Body of pancreas (tissue), 4 donors: ENCODE results near the gene SPOP. TPM values are rescaled to one million over a fixed set of nuclear protein-coding genes. Genes with fewer than 3 reads are reported as not detected.
"Not testable (repeated sequence)": the region's sequence is repeated elsewhere in the genome, so short reads cannot be mapped to it uniquely, and the experiment has no call there.

Experiments
- ATAC-seq: fragments of 150-250 bp; one replicate; pipeline ENCODE4 v1.9.1; 2016
- DNase-seq, 4 donors: peaks; one replicate each; pipeline ENCODE4 v3.0.0-alpha.2; 2019
- H3K27ac ChIP-seq, 4 donors: fragments of 200-600 bp; sonication (generic); 1 replicate in 3 of 4; 2 replicates in 1 of 4; pipeline versions ENCODE4 v1.5.1 to v1.6.1; 2016 to 2019; ENCODE audit warnings: mild to moderate bottlenecking in 1 of 4, mixed read lengths in 1 of 4, moderate library complexity in 1 of 4
- H3K27me3 ChIP-seq, 2 donors: fragments of 200-600 bp; sonication (generic); one replicate each; pipeline ENCODE4 v1.6.0; 2016; ENCODE audit warnings: mild to moderate bottlenecking in 1 of 2
- H3K36me3 ChIP-seq, 2 donors: fragments of 200-600 bp; sonication (generic); replicated peaks in 1 of 2; 2 replicates each; pipeline ENCODE4 v1.5.1; 2016; ENCODE audit warnings: low read depth in 2 of 2; ENCODE audit not compliant: insufficient read depth in 1 of 2
- H3K4me1 ChIP-seq: fragments of 200-600 bp; sonication (generic); one replicate; pipeline ENCODE4 v1.6.0; 2016
- H3K4me3 ChIP-seq, 2 donors: fragments of 200-600 bp; sonication (generic); 1 replicate in 1 of 2; 2 replicates in 1 of 2; pipeline ENCODE4 v1.5.1; 2016 to 2019
- H3K9me3 ChIP-seq, 3 donors: fragments of 200-600 bp; sonication (generic); 1 replicate in 2 of 3; 2 replicates in 1 of 3; pipeline ENCODE4 v1.5.1; 2016
- CTCF ChIP-seq, 7 experiments: fragments of 450-650 bp in 4 of 7; fragments of 200-600 bp in 3 of 7; sonication (generic) in 3 of 7; IDR thresholded peaks; one replicate each; pipeline ENCODE4 v1.5.1; 2016 to 2019; ENCODE audit warnings: antibody characterized with exemption in 7 of 7
- POLR2A ChIP-seq, 3 donors: fragments of 450-650 bp; IDR thresholded peaks; one replicate each; pipeline ENCODE4 v1.6.1; 2016; ENCODE audit warnings: antibody characterized with exemption in 3 of 3, mild to moderate bottlenecking in 2 of 3
- WGBS, 2 donors: methylation state at CpG; one replicate each; pipeline ENCODE4 v1.1.5; 2017; 5-methylcytosine and 5-hydroxymethylcytosine counted together
- intact Hi-C: fragments of 100-400 bp; cut with DNase I; formaldehyde crosslinking; loops from one replicate; pipeline ENCODE4 v1.15.1; 2023
- total RNA-seq, 2 donors: library from RNA; depleted of rRNA; stranded (reverse); fragments of >200 nt; gene quantifications; one replicate each; pipeline ENCODE4 v1.1.0, GENCODE V29; 2016

Gene SPOP
- total RNA-seq, 2 donors from 2014 or later = 42.3 to 57.4 TPM

- intact Hi-C loops = loop anchor here (5.0 to 10.0 kb wide), 2 partner anchors 132 to 434 kb away; no protein-coding TSS in a partner anchor
- peaks cover 0 to 6% of the 10 kb centered on the region in 2 donors for H3K27me3 ChIP-seq
- WGBS, 2 donors = 54 to 55% methylated on average over 5 to 11 of the region's 11 CpGs
- peaks cover 36% of the 10 kb centered on the region for H3K4me1 ChIP-seq
- no peak overlapping the region for H3K4me3 ChIP-seq
- ATAC-seq = no peak
- no peak for DNase-seq
- no peaks in the 10 kb centered on the region for H3K9me3 ChIP-seq
- no peak for TF ChIP-seq CTCF (IDR thresholded peaks at IDR 0.05)
- TF ChIP-seq POLR2A (IDR thresholded peaks at IDR 0.05) = no peak
- H3K36me3 ChIP-seq = no peaks in the 10 kb centered on the region
- peak overlapping the region in 1 of 4 donors; percentile 52 for H3K27ac ChIP-seq
Measured at GRCh38 chr17:49570540-49571242, 107.2 kb downstream of the SPOP start.

GRCh38 chr17:49568695-49569047 lies 109.2 kb downstream of the SPOP start:
- DNase-seq, ATAC-seq, intact Hi-C loops, H3K9me3 ChIP-seq, H3K27me3 ChIP-seq, H3K4me3 ChIP-seq, H3K27ac ChIP-seq, H3K36me3 ChIP-seq: not testable (repeated sequence)
- WGBS, 2 donors = 67 to 70% methylated on average over 7 of the region's 7 CpGs
- H3K4me1 ChIP-seq = peaks cover 33% of the 10 kb centered on the region

GRCh38 chr17:49567871-49568694 lies 109.8 kb downstream of the SPOP start:
- TF ChIP-seq POLR2A (IDR thresholded peaks at IDR 0.05) = peak in 1 of 3 donors; percentile 21
- peak; percentile 81 to 99 (median 97) for TF ChIP-seq CTCF (IDR thresholded peaks at IDR 0.05)
- no peaks in the 10 kb centered on the region for H3K9me3 ChIP-seq
- H3K36me3 ChIP-seq = no peaks in the 10 kb centered on the region
- peak overlapping the region in 3 of 4 donors; percentile 49 to 63 (median 63) for H3K27ac ChIP-seq
- peak overlapping the region in 1 of 2 donors; percentile 6 for H3K4me3 ChIP-seq
- WGBS, 2 donors = 8 to 10% methylated on average over 18 to 42 of the region's 42 CpGs
- peaks cover 33% of the 10 kb centered on the region for H3K4me1 ChIP-seq
- intact Hi-C loops = no loop called here
- ATAC-seq (peak; percentile 78), DNase-seq (peak; percentile 89 to 94 (median 92))
- H3K27me3 ChIP-seq = no peaks in the 10 kb centered on the region

- no peak for ATAC-seq
- intact Hi-C loops = no loop called here
- H3K27me3 ChIP-seq = no peaks in the 10 kb centered on the region
- no peak for DNase-seq
- H3K27ac ChIP-seq = peak overlapping the region in 1 of 4 donors; percentile 63
- no peaks in the 10 kb centered on the region for H3K9me3 ChIP-seq
- H3K4me1 ChIP-seq = peaks cover 33% of the 10 kb centered on the region
- TF ChIP-seq CTCF (IDR thresholded peaks at IDR 0.05) = no peak
- no peak for TF ChIP-seq POLR2A (IDR thresholded peaks at IDR 0.05)
- 61 to 67% methylated on average over 7 to 9 of the region's 9 CpGs for WGBS, 2 donors
- H3K36me3 ChIP-seq = no peaks in the 10 kb centered on the region
- no peak overlapping the region for H3K4me3 ChIP-seq
Measured at GRCh38 chr17:49567104-49567521, 110.8 kb downstream of the SPOP start.

GRCh38 chr17:49566668-49567071 lies 111.2 kb downstream of the SPOP start:
- intact Hi-C loops = no loop called here
- no peak overlapping the region for H3K4me3 ChIP-seq
- DNase-seq (peak in 3 of 4 donors; percentile 27 to 55 (median 37)), ATAC-seq (no peak)
- TF ChIP-seq POLR2A (IDR thresholded peaks at IDR 0.05) = no peak
- TF ChIP-seq CTCF (IDR thresholded peaks at IDR 0.05) = no peak
- H3K4me1 ChIP-seq = peaks cover 33% of the 10 kb centered on the region
- 59 to 60% methylated on average over 5 of the region's 5 CpGs for WGBS, 2 donors
- no peaks in the 10 kb centered on the region for H3K27me3 ChIP-seq
- no peaks in the 10 kb centered on the region for H3K9me3 ChIP-seq
- no peaks in the 10 kb centered on the region for H3K36me3 ChIP-seq
- H3K27ac ChIP-seq = peak overlapping the region in 3 of 4 donors; percentile 21 to 73 (median 63)
